ENCODE measurements around the gene ASAP2. TPM values are rescaled to one million over a fixed set of nuclear protein-coding genes. Genes with fewer than 3 reads are reported as not detected.

ASAP2 gene
- total RNA-seq, 1 donor from 2014 or later: 49.6 TPM

- TF ChIP-seq, protein P1, sequence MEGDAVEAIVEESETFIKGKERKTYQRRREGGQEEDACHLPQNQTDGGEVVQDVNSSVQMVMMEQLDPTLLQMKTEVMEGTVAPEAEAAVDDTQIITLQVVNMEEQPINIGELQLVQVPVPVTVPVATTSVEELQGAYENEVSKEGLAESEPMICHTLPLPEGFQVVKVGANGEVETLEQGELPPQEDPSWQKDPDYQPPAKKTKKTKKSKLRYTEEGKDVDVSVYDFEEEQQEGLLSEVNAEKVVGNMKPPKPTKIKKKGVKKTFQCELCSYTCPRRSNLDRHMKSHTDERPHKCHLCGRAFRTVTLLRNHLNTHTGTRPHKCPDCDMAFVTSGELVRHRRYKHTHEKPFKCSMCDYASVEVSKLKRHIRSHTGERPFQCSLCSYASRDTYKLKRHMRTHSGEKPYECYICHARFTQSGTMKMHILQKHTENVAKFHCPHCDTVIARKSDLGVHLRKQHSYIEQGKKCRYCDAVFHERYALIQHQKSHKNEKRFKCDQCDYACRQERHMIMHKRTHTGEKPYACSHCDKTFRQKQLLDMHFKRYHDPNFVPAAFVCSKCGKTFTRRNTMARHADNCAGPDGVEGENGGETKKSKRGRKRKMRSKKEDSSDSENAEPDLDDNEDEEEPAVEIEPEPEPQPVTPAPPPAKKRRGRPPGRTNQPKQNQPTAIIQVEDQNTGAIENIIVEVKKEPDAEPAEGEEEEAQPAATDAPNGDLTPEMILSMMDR (IDR thresholded peaks at IDR 0.05; ENCODE audit: partially characterized antibody, unreplicated experiment): no peak
- no peak for DNase-seq
- H3K36me3 Mint-ChIP-seq (ENCODE audit: unreplicated experiment): no peaks in the 10 kb centered on the region
- peaks cover 3% of the 10 kb centered on the region for H3K27me3 Mint-ChIP-seq (ENCODE audit: unreplicated experiment)
- H3K4me3 Mint-ChIP-seq (ENCODE audit: unreplicated experiment): no peak overlapping the region
- H3K9me3 Mint-ChIP-seq (ENCODE audit: unreplicated experiment): peaks cover 2% of the 10 kb centered on the region
- peaks cover 13% of the 10 kb centered on the region for H3K4me1 Mint-ChIP-seq (ENCODE audit: low read depth, unreplicated experiment)
- no peak overlapping the region for H3K27ac Mint-ChIP-seq (ENCODE audit: unreplicated experiment)
These were observed 197.3 kb downstream of the ASAP2 start for GRCh38 chr2:9403924-9404323.

DNA sequence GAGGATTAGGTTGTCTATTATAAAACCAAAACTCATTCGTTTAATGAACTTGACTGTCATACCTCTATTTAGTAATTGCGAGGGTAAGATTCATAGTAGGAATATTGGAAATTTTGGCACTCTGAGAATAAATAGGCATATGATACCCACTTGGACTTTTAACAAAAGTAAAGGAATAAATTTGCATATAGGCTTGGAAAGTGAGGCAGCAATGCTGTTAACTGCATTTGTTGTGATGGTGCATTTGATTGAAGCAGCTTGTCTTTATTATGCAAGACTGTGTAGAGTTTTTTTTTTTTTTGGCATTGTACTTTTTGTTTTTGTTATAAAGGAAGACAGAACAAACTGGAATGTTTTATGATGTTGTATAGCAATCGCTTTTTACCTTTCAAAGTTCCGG lies 197.8 kb downstream of the ASAP2 start:
- Mint-ChIP-seq H3K27me3 (ENCODE audit: unreplicated experiment) (peaks cover 1% of the 10 kb centered on the region), H3K27ac (ENCODE audit: unreplicated experiment) (no peak overlapping the region), H3K4me3 (ENCODE audit: unreplicated experiment) (no peak overlapping the region), H3K36me3 (ENCODE audit: unreplicated experiment) (peaks cover 4% of the 10 kb centered on the region), H3K4me1 (ENCODE audit: low read depth, unreplicated experiment) (peaks cover 11% of the 10 kb centered on the region), H3K9me3 (ENCODE audit: unreplicated experiment) (peaks cover 2% of the 10 kb centered on the region)
- TF ChIP-seq, protein P1 (IDR thresholded peaks at IDR 0.05; ENCODE audit: partially characterized antibody, unreplicated experiment): no peak
- DNase-seq: no peak

GRCh38 chr2:9405636-9406035 lies 199.0 kb downstream of the ASAP2 start:
- TF ChIP-seq, protein P1 (IDR thresholded peaks at IDR 0.05; ENCODE audit: partially characterized antibody, unreplicated experiment): no peak
- peaks cover 1% of the 10 kb centered on the region for H3K27me3 Mint-ChIP-seq (ENCODE audit: unreplicated experiment)

DNA sequence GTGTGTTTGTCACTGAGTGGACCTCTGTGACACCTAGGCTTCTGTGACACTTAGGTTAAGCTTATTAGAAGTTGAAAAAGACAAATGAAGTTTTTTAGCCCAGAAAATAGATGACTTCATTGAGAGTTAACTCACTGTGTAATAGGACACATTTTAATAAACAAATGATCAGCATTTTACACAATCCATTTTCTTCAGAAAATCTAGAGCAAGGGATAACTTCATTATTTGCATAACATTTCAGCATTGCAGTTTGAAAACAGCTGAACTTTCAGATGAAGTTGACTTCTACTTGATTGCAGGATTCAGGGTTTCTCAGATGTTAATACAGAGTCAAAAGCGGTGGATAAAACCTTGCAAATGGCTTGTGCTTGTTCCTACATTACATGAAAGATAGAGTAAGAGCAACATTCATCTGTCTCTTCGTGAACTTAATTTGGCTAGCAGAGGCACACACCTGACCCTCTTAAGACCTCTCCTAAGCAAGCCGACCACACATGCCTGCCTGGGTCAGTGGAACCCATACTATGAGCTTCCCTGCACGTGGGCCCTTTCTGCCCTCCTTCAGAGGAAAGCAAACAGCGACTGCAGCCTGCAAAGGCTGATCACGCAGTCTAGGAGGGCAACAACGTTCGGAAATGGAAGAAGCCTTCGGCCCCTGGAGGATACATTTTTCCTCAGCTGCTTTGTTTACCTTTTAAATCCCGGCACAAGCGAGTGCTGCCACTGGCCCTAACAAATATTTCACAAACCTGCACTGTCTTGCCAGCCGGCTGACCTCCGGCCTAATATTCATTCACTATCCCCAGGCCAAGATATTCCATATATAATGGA lies 200.1 kb downstream of the ASAP2 start:
- Mint-ChIP-seq H3K36me3 (ENCODE audit: unreplicated experiment) (peaks cover 4% of the 10 kb centered on the region), H3K4me3 (ENCODE audit: unreplicated experiment) (no peak overlapping the region), H3K4me1 (ENCODE audit: low read depth, unreplicated experiment) (peaks cover 11% of the 10 kb centered on the region), H3K9me3 (ENCODE audit: unreplicated experiment) (no peaks in the 10 kb centered on the region), H3K27ac (ENCODE audit: unreplicated experiment) (peak overlapping the region; percentile 24), H3K27me3 (ENCODE audit: unreplicated experiment) (peaks cover 1% of the 10 kb centered on the region)
- DNase-seq: no peak
- TF ChIP-seq, protein P1 (IDR thresholded peaks at IDR 0.05; ENCODE audit: partially characterized antibody, unreplicated experiment): no peak

More at GRCh38 chr2:9405636-9406035, 199.0 kb downstream of the ASAP2 start:
- H3K9me3 Mint-ChIP-seq (ENCODE audit: unreplicated experiment): peaks cover 2% of the 10 kb centered on the region
- H3K4me3 Mint-ChIP-seq (ENCODE audit: unreplicated experiment): no peak overlapping the region
- H3K27ac Mint-ChIP-seq (ENCODE audit: unreplicated experiment): no peak overlapping the region
- H3K4me1 Mint-ChIP-seq (ENCODE audit: low read depth, unreplicated experiment): peaks cover 11% of the 10 kb centered on the region
- DNase-seq: no peak
- H3K36me3 Mint-ChIP-seq (ENCODE audit: unreplicated experiment): peaks cover 4% of the 10 kb centered on the region

- peak overlapping the region; percentile 36 for H3K27ac Mint-ChIP-seq (ENCODE audit: unreplicated experiment)
- H3K9me3 Mint-ChIP-seq (ENCODE audit: unreplicated experiment): no peaks in the 10 kb centered on the region
- TF ChIP-seq, protein P1 (IDR thresholded peaks at IDR 0.05; ENCODE audit: partially characterized antibody, unreplicated experiment): no peak
- peaks cover 4% of the 10 kb centered on the region for H3K36me3 Mint-ChIP-seq (ENCODE audit: unreplicated experiment)
- peaks cover 11% of the 10 kb centered on the region for H3K4me1 Mint-ChIP-seq (ENCODE audit: low read depth, unreplicated experiment)
- peaks cover 1% of the 10 kb centered on the region for H3K27me3 Mint-ChIP-seq (ENCODE audit: unreplicated experiment)
- peak overlapping the region; percentile 51 for H3K4me3 Mint-ChIP-seq (ENCODE audit: unreplicated experiment)
- no peak for DNase-seq
These were observed 200.8 kb downstream of the ASAP2 start for GRCh38 chr2:9407363-9407811.
